ENCODE results near the gene MAL.

DNA sequence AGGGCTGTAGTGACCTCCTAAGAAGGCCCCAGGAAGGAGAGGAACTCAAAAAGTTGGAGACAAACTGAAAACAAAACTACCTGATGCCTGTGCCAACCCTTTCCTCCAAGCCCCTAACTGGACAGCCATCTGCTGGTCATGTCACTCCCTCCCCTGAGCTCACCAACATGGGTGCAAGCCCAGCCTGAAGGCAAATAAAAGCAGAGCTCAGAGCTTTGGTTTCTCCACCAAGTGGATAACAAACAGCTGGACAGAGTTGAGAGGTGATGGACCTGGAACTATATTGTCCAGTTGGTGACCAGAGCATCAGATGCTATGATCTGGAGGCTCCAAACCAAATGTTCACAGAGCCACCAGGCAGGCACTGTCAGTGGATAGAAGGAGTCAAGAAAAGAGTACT, 34.6 kb upstream of the MAL start:
- TF ChIP-seq, protein P1, sequence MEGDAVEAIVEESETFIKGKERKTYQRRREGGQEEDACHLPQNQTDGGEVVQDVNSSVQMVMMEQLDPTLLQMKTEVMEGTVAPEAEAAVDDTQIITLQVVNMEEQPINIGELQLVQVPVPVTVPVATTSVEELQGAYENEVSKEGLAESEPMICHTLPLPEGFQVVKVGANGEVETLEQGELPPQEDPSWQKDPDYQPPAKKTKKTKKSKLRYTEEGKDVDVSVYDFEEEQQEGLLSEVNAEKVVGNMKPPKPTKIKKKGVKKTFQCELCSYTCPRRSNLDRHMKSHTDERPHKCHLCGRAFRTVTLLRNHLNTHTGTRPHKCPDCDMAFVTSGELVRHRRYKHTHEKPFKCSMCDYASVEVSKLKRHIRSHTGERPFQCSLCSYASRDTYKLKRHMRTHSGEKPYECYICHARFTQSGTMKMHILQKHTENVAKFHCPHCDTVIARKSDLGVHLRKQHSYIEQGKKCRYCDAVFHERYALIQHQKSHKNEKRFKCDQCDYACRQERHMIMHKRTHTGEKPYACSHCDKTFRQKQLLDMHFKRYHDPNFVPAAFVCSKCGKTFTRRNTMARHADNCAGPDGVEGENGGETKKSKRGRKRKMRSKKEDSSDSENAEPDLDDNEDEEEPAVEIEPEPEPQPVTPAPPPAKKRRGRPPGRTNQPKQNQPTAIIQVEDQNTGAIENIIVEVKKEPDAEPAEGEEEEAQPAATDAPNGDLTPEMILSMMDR (IDR thresholded peaks at IDR 0.05): no peak
- TF ChIP-seq POLR2A (IDR thresholded peaks at IDR 0.05) (no peak), POLR2AphosphoS5 (IDR thresholded peaks at IDR 0.05) (no peak)

All from suprapubic skin (tissue), 4 donors.